SK-N-SH (cell line): ENCODE measurements around the gene USP40. TPM values are rescaled to one million over a fixed set of nuclear protein-coding genes. Genes with fewer than 3 reads are reported as not detected.

Source experiments
- CTCF ChIA-PET: fragments of 300-600, 350-600 bp; formaldehyde crosslinking; extraction: SDS; loops from one replicate; lab custom pipeline; 2021; lab: Yijun Ruan, JAX
- POLR2A ChIA-PET: fragments of 350-600 bp; sonication (Branson Sonifier 250); formaldehyde crosslinking; extraction: SDS; loops from one replicate; lab custom pipeline; 2020; ENCODE audit warnings: antibody characterized with exemption, inconsistent platforms; lab: Yijun Ruan, JAX
- DNase-seq: peaks from one replicate; pipeline ENCODE4 v3.0.0; 2012
- H2AFZ ChIP-seq: fragments of 200-600 bp; sonication (generic); 2 replicates; pipeline ENCODE4 v1.8.1; 2016; ENCODE audit warnings: antibody characterized with exemption, mild to moderate bottlenecking, low read depth
- H3F3A ChIP-seq: fragments of 200-600 bp; sonication (generic); replicated peaks from 2 replicates; pipeline ENCODE3; 2016; ENCODE audit warnings: antibody characterized with exemption, mild to moderate bottlenecking; ENCODE audit not compliant: insufficient read depth
- H3K27ac ChIP-seq, 2 experiments: fragments of 200-500 bp in 1 of 2; fragments of 200-600 bp in 1 of 2; sonication (Bioruptor generic) in 1 of 2; sonication (generic), shearing (Covaris generic) in 1 of 2; 2 replicates each; pipeline versions ENCODE4 v1.5.1 to v1.6.1; 2014 to 2016; ENCODE audit warnings: low read depth in 2 of 2, inconsistent platforms in 1 of 2, low read length in 1 of 2, mild to moderate bottlenecking in 1 of 2, mixed read lengths in 1 of 2
- H3K27me3 ChIP-seq: fragments of 200-600 bp; sonication (generic), shearing (Covaris generic); 2 replicates; pipeline ENCODE4 v1.6.1; 2016; ENCODE audit warnings: mixed run types; ENCODE audit not compliant: insufficient read depth
- H3K36me3 ChIP-seq, 2 experiments: fragments of 200-500 bp in 1 of 2; fragments of 200-600 bp in 1 of 2; sonication (Bioruptor generic) in 1 of 2; sonication (generic) in 1 of 2; replicated peaks in 1 of 2; 2 replicates each; pipeline versions ENCODE3 to v1.5.1; 2014 to 2016; ENCODE audit warnings: low read length in 1 of 2, mild to moderate bottlenecking in 1 of 2; ENCODE audit not compliant: insufficient read depth in 2 of 2, control insufficient read depth in 1 of 2
- H3K4me1 ChIP-seq, 2 experiments: fragments of 200-500 bp in 1 of 2; fragments of 200-600 bp in 1 of 2; sonication (Bioruptor generic) in 1 of 2; sonication (generic), shearing (Covaris generic) in 1 of 2; 2 replicates each; pipeline versions ENCODE4 v1.5.1 to v1.6.1; 2014 to 2016; ENCODE audit warnings: low read depth in 1 of 2, low read length in 1 of 2, mixed run types in 1 of 2; ENCODE audit not compliant: insufficient read depth in 2 of 2, control insufficient read depth in 1 of 2
- H3K4me2 ChIP-seq: fragments of 200-600 bp; sonication (generic), shearing (Covaris generic); 2 replicates; pipeline ENCODE4 v1.6.1; 2017; ENCODE audit warnings: mixed run types
- H3K4me3 ChIP-seq, 2 experiments: fragments of 200-500 bp in 1 of 2; fragments of 200-600 bp in 1 of 2; sonication (Bioruptor generic) in 1 of 2; sonication (generic), shearing (Covaris generic) in 1 of 2; 2 replicates each; pipeline versions ENCODE4 v1.5.1 to v1.8.1; 2014 to 2016; ENCODE audit warnings: low read depth in 2 of 2, inconsistent platforms in 1 of 2, low read length in 1 of 2, mild to moderate bottlenecking in 1 of 2, mixed read lengths in 1 of 2, moderate library complexity in 1 of 2
- H3K79me2 ChIP-seq: fragments of 200-600 bp; sonication (generic); 2 replicates; pipeline ENCODE4 v1.8.1; 2017; ENCODE audit warnings: mild to moderate bottlenecking; ENCODE audit not compliant: insufficient read depth
- H3K9ac ChIP-seq: fragments of 200-600 bp; sonication (generic); 2 replicates; pipeline ENCODE4 v1.6.1; 2017; ENCODE audit warnings: mixed run types
- H3K9me2 ChIP-seq: fragments of 200-600 bp; sonication (generic); 2 replicates; pipeline ENCODE4 v1.6.1; 2017; ENCODE audit warnings: mixed run types
- H3K9me3 ChIP-seq: fragments of 200-600 bp; sonication (generic); 2 replicates; pipeline ENCODE4 v1.6.1; 2017; ENCODE audit warnings: mixed run types, mild to moderate bottlenecking, moderate library complexity
- H4K20me1 ChIP-seq: fragments of 200-600 bp; sonication (generic); 2 replicates; pipeline ENCODE4 v1.6.1; 2017; ENCODE audit warnings: mild to moderate bottlenecking, mixed run types; ENCODE audit not compliant: insufficient read depth
- CHD2 ChIP-seq: fragments of 150-350 bp; IDR thresholded peaks from 2 replicates; pipeline ENCODE4 v1.6.1; 2018; ENCODE audit warnings: low read length; ENCODE audit not compliant: partially characterized antibody
- ELF1 ChIP-seq: IDR thresholded peaks from 2 replicates; pipeline ENCODE4 v1.4.0; 2012
- EZH2phosphoT487 ChIP-seq: fragments of 200-600 bp; sonication (generic); IDR thresholded peaks from 2 replicates; pipeline ENCODE4 v1.6.1; 2017; ENCODE audit warnings: low read depth, mixed run types, mild to moderate bottlenecking, antibody characterized with exemption, moderate library complexity, borderline replicate concordance
- FOSL2 ChIP-seq: IDR thresholded peaks from 2 replicates; pipeline ENCODE4 v1.4.0; 2012; ENCODE audit warnings: low read depth, mild to moderate bottlenecking, moderate library complexity, borderline replicate concordance
- GABPA ChIP-seq: IDR thresholded peaks from 2 replicates; pipeline ENCODE4 v1.4.0; 2012; ENCODE audit warnings: low read depth, mild to moderate bottlenecking
- GATA2 ChIP-seq: sonication (generic); formaldehyde crosslinking; IDR thresholded peaks from 2 replicates; pipeline ENCODE4 v1.5.0; 2020; ENCODE audit warnings: mild to moderate bottlenecking, missing genetic modification reagents
- JUND ChIP-seq: IDR thresholded peaks from 2 replicates; pipeline ENCODE4 v1.4.0; 2012
- MXI1 ChIP-seq: IDR thresholded peaks from 2 replicates; pipeline ENCODE4 v1.6.1; 2012; ENCODE audit warnings: mild to moderate bottlenecking, low read depth, low read length, improper control_type of control experiment
- NFIC ChIP-seq: IDR thresholded peaks from 2 replicates; pipeline ENCODE4 v1.4.0; 2012; ENCODE audit warnings: borderline replicate concordance
- POLR2AphosphoS5 ChIP-seq: IDR thresholded peaks from 2 replicates; pipeline ENCODE4 v1.6.1; 2012; ENCODE audit warnings: low read depth, low read length
- RAD21 ChIP-seq: IDR thresholded peaks from 2 replicates; pipeline ENCODE4 v1.6.1; 2012; ENCODE audit warnings: mild to moderate bottlenecking, low read length
- RFX5 ChIP-seq: IDR thresholded peaks from 2 replicates; pipeline ENCODE4 v1.6.1; 2012; ENCODE audit warnings: mild to moderate bottlenecking, improper control_type of control experiment, low read length
- RXRA ChIP-seq: IDR thresholded peaks from 2 replicates; pipeline ENCODE4 v1.4.0; 2012; ENCODE audit warnings: low read depth, mild to moderate bottlenecking, borderline replicate concordance
- SIN3A ChIP-seq: IDR thresholded peaks from 2 replicates; pipeline ENCODE4 v1.6.1; 2012; ENCODE audit warnings: low read depth, mild to moderate bottlenecking, low read length, moderate library complexity, borderline replicate concordance
- SMC3 ChIP-seq: IDR thresholded peaks from 2 replicates; pipeline ENCODE4 v1.6.1; 2012; ENCODE audit warnings: low read depth, low read length, improper control_type of control experiment
- TCF12 ChIP-seq: IDR thresholded peaks from 2 replicates; pipeline ENCODE4 v1.4.0; 2012
- WGBS: methylation state at CpG from one replicate; pipeline ENCODE4 v1.1.6; 2017; ENCODE audit warnings: low lambda C conversion rate; 5-methylcytosine and 5-hydroxymethylcytosine counted together
- polyA plus RNA-seq, 3 experiments: library from polyadenylated mRNA; depleted of rRNA; stranded (reverse); fragments of >200 nt; gene quantifications; 2 replicates each; pipeline ENCODE4 v1.2.3, GENCODE V29; 2012
- TF ChIP-seq, protein P1 (sequence below): IDR thresholded peaks from 2 replicates; pipeline ENCODE4 v1.6.1; 2012; ENCODE audit warnings: mild to moderate bottlenecking, low read depth, low read length, moderate library complexity
- TF ChIP-seq, protein P2 (sequence below): IDR thresholded peaks from 2 replicates; pipeline ENCODE4; 2012
- TF ChIP-seq, protein P3 (sequence below): fragments of 200-600 bp; sonication (generic); IDR thresholded peaks from 2 replicates; pipeline ENCODE4 v1.6.1; 2017; ENCODE audit warnings: antibody characterized with exemption, mild to moderate bottlenecking, moderate library complexity
- TF ChIP-seq, protein P4 (sequence below): fragments of 150-350 bp; IDR thresholded peaks from 2 replicates; pipeline ENCODE4 v1.6.1; 2017; ENCODE audit warnings: antibody characterized with exemption, low read length, low read depth, borderline replicate concordance

Gene USP40
- polyA plus RNA-seq, 1 of the 3 experiments (the other 2 are of a cell fraction): 37.0 TPM

DNA sequence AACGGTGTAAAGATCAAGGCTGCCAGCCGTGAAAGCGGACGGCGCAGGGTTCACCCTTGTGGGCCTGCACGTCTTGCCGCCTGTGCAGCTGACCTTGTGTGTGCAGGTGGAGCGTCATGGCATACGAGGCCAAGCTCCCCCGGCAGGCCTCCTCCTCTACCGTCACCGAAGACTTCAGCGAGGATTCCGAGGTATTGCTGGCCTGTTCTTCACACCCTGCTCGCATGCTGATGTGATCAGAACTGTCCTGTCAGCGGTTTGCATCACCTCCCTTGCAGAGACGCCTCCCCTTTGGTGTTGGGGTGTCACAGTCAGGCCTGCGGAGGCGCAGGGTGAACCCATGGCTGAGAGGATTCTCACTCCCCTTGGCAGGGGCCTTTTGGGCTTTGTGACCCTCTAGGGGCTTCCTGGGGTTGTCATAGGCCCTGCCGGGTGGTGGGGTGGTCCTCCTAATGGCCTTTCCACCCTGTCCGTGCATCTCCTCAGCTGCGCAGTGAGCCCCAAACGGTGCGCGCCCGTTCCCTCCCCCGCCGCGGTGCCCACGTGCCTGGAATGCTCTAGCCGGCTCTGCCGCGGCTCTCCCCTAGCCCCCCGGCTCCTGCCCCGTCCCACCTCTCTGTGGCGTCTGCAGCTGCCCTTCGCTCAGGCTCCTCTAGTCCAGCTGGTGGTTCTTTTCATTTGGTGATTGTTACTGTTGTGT, 119.8 kb downstream of the USP40 start:
- H3K4me3 ChIP-seq: no peak overlapping the region
- ChIA-PET POLR2A (no interaction called here), CTCF (interaction anchor here (2.6 to 2.7 kb wide), 3 partner anchors 10 to 387 kb away, joined by 10 to 19 read pairs (median 11); partner anchors contain the start of gene DGKD)
- H3K27me3 ChIP-seq: no peaks in the 10 kb centered on the region
- peaks cover 8 to 41% of the 10 kb centered on the region in 2 experiments for H3K36me3 ChIP-seq
- peaks cover 5% of the 10 kb centered on the region; the same call in 1 of the 2 replicates for H3K79me2 ChIP-seq
- no peaks in the 10 kb centered on the region for H3F3A ChIP-seq
- 92% methylated on average over 22 of the region's 37 CpGs for WGBS
- no peaks in the 10 kb centered on the region for H3K9me2 ChIP-seq
- no peak for TF ChIP-seq GATA2 (CRISPR knock-in tag)
- TF ChIP-seq, protein P1, sequence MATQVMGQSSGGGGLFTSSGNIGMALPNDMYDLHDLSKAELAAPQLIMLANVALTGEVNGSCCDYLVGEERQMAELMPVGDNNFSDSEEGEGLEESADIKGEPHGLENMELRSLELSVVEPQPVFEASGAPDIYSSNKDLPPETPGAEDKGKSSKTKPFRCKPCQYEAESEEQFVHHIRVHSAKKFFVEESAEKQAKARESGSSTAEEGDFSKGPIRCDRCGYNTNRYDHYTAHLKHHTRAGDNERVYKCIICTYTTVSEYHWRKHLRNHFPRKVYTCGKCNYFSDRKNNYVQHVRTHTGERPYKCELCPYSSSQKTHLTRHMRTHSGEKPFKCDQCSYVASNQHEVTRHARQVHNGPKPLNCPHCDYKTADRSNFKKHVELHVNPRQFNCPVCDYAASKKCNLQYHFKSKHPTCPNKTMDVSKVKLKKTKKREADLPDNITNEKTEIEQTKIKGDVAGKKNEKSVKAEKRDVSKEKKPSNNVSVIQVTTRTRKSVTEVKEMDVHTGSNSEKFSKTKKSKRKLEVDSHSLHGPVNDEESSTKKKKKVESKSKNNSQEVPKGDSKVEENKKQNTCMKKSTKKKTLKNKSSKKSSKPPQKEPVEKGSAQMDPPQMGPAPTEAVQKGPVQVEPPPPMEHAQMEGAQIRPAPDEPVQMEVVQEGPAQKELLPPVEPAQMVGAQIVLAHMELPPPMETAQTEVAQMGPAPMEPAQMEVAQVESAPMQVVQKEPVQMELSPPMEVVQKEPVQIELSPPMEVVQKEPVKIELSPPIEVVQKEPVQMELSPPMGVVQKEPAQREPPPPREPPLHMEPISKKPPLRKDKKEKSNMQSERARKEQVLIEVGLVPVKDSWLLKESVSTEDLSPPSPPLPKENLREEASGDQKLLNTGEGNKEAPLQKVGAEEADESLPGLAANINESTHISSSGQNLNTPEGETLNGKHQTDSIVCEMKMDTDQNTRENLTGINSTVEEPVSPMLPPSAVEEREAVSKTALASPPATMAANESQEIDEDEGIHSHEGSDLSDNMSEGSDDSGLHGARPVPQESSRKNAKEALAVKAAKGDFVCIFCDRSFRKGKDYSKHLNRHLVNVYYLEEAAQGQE: no peak
- TF ChIP-seq, protein P2, sequence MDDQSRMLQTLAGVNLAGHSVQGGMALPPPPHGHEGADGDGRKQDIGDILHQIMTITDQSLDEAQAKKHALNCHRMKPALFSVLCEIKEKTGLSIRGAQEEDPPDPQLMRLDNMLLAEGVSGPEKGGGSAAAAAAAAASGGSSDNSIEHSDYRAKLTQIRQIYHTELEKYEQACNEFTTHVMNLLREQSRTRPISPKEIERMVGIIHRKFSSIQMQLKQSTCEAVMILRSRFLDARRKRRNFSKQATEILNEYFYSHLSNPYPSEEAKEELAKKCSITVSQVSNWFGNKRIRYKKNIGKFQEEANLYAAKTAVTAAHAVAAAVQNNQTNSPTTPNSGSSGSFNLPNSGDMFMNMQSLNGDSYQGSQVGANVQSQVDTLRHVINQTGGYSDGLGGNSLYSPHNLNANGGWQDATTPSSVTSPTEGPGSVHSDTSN: no peak
- TF ChIP-seq SMC3: no peak
- TF ChIP-seq EZH2phosphoT487: no peak
- TF ChIP-seq NFIC: no peak
- TF ChIP-seq SIN3A: no peak
- no peak for TF ChIP-seq RAD21
- no peak for TF ChIP-seq FOSL2
- TF ChIP-seq MXI1: no peak
- TF ChIP-seq, protein P3, sequence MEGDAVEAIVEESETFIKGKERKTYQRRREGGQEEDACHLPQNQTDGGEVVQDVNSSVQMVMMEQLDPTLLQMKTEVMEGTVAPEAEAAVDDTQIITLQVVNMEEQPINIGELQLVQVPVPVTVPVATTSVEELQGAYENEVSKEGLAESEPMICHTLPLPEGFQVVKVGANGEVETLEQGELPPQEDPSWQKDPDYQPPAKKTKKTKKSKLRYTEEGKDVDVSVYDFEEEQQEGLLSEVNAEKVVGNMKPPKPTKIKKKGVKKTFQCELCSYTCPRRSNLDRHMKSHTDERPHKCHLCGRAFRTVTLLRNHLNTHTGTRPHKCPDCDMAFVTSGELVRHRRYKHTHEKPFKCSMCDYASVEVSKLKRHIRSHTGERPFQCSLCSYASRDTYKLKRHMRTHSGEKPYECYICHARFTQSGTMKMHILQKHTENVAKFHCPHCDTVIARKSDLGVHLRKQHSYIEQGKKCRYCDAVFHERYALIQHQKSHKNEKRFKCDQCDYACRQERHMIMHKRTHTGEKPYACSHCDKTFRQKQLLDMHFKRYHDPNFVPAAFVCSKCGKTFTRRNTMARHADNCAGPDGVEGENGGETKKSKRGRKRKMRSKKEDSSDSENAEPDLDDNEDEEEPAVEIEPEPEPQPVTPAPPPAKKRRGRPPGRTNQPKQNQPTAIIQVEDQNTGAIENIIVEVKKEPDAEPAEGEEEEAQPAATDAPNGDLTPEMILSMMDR: no peak
- TF ChIP-seq RXRA: no peak
- no peak for TF ChIP-seq GABPA
- TF ChIP-seq, protein P4, sequence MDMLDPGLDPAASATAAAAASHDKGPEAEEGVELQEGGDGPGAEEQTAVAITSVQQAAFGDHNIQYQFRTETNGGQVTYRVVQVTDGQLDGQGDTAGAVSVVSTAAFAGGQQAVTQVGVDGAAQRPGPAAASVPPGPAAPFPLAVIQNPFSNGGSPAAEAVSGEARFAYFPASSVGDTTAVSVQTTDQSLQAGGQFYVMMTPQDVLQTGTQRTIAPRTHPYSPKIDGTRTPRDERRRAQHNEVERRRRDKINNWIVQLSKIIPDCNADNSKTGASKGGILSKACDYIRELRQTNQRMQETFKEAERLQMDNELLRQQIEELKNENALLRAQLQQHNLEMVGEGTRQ: no peak
- no peak for TF ChIP-seq ELF1
- TF ChIP-seq POLR2AphosphoS5: no peak
- no peak for TF ChIP-seq TCF12
- TF ChIP-seq JUND: no peak
- TF ChIP-seq RFX5: no peak
- no peak for TF ChIP-seq CHD2
- H3K9ac ChIP-seq: no peak overlapping the region
- no peaks in the 10 kb centered on the region for H3K4me1 ChIP-seq
- no peak for DNase-seq
- H3K4me2 ChIP-seq: no peak overlapping the region
- H4K20me1 ChIP-seq: no peaks in the 10 kb centered on the region
- H3K27ac ChIP-seq: no peak overlapping the region
- H3K9me3 ChIP-seq: no peaks in the 10 kb centered on the region
- H2AFZ ChIP-seq: no peak overlapping the region
